CD14-positive monocyte (primary cell): ENCODE data around the gene DUS4L. TPM values are rescaled to one million over a fixed set of nuclear protein-coding genes. Genes with fewer than 3 reads are reported as not detected.

Experiments used
- DNase-seq, 3 donors: peaks; one replicate each; pipeline ENCODE4 v3.0.0-alpha.2; 2011 to 2022
- H2AFZ ChIP-seq: 2 replicates; pipeline ENCODE4 v1.6.0; 2012; ENCODE audit warnings: mild to moderate bottlenecking, low read depth, low read length, inconsistent platforms; ENCODE audit not compliant: insufficient read depth, poor library complexity, severe bottlenecking
- H3K27ac ChIP-seq, 2 donors: 1 replicate in 1 of 2; 2 replicates in 1 of 2; pipeline ENCODE4 v1.5.1; 2012 to 2013; ENCODE audit warnings: low read length in 2 of 2, control low read depth in 1 of 2, inconsistent platforms in 1 of 2, low read depth in 1 of 2, mild to moderate bottlenecking in 1 of 2
- H3K27me3 ChIP-seq, 2 donors: one replicate each; pipeline versions ENCODE4 v1.6.0 to v1.6.1; 2011 to 2013; ENCODE audit warnings: low read length in 2 of 2; ENCODE audit not compliant: control insufficient read depth in 2 of 2, insufficient read depth in 2 of 2
- H3K36me3 ChIP-seq, 2 donors: replicated peaks in 1 of 2; 1 replicate in 1 of 2; 2 replicates in 1 of 2; pipeline versions ENCODE4 v1.5.1 to v1.6.1; 2012 to 2013; ENCODE audit warnings: low read length in 2 of 2, control low read depth in 1 of 2, inconsistent platforms in 1 of 2, mild to moderate bottlenecking in 1 of 2; ENCODE audit not compliant: insufficient read depth in 2 of 2, control insufficient read depth in 1 of 2
- H3K4me1 ChIP-seq, 2 donors: 1 replicate in 1 of 2; 2 replicates in 1 of 2; pipeline versions ENCODE4 v1.5.1 to v1.6.1; 2012 to 2013; ENCODE audit warnings: low read length in 2 of 2, control low read depth in 1 of 2, inconsistent platforms in 1 of 2, mild to moderate bottlenecking in 1 of 2, moderate library complexity in 1 of 2; ENCODE audit not compliant: insufficient read depth in 2 of 2, control insufficient read depth in 1 of 2
- H3K4me2 ChIP-seq: replicated peaks from 2 replicates; pipeline ENCODE3; 2012; ENCODE audit warnings: low read length, moderate library complexity, mild to moderate bottlenecking; ENCODE audit not compliant: poor library complexity, severe bottlenecking; ENCODE audit errors: extremely low read depth
- H3K4me3 ChIP-seq, 3 experiments: fragments of 200-600 bp in 1 of 3; sonication (generic) in 1 of 3; replicated peaks in 1 of 3; 1 replicate in 2 of 3; 2 replicates in 1 of 3; pipeline ENCODE4 v1.5.1; 2011 to 2013; ENCODE audit warnings: low read length in 3 of 3, mild to moderate bottlenecking in 3 of 3, control low read depth in 2 of 3, low read depth in 2 of 3, inconsistent platforms in 1 of 3, moderate library complexity in 1 of 3
- H3K79me2 ChIP-seq: 2 replicates; pipeline ENCODE4 v1.6.0; 2012; ENCODE audit warnings: mild to moderate bottlenecking, control low read depth, inconsistent platforms, low read length, moderate library complexity; ENCODE audit not compliant: insufficient read depth
- H3K9ac ChIP-seq: 2 replicates; pipeline ENCODE4 v1.6.0; 2017; ENCODE audit warnings: low read length, mild to moderate bottlenecking; ENCODE audit not compliant: insufficient read depth, poor library complexity, severe bottlenecking
- H3K9me3 ChIP-seq, 2 donors: replicated peaks in 1 of 2; 1 replicate in 1 of 2; 2 replicates in 1 of 2; pipeline versions ENCODE4 v1.5.1 to v1.6.1; 2012 to 2013; ENCODE audit warnings: low read length in 2 of 2, control low read depth in 1 of 2; ENCODE audit not compliant: control insufficient read depth in 1 of 2, insufficient read depth in 1 of 2
- H4K20me1 ChIP-seq: 2 replicates; pipeline ENCODE4 v1.6.0; 2012; ENCODE audit warnings: mild to moderate bottlenecking, low read length, control low read depth, moderate library complexity; ENCODE audit not compliant: insufficient read depth
- H3K27ac Mint-ChIP-seq, 7 donors: one replicate each; pipeline ENCODE4 v1.8.0; 2020; ENCODE audit warnings: mild to moderate bottlenecking in 7 of 7, mixed read lengths in 7 of 7, moderate library complexity in 6 of 7, inconsistent platforms in 2 of 7
- H3K27me3 Mint-ChIP-seq, 3 donors: one replicate each; pipeline ENCODE4 v1.8.0; 2021 to 2022; ENCODE audit warnings: low read depth in 3 of 3, mild to moderate bottlenecking in 3 of 3, mixed read lengths in 3 of 3, moderate library complexity in 3 of 3, inconsistent platforms in 1 of 3
- H3K36me3 Mint-ChIP-seq, 2 donors: one replicate each; pipeline ENCODE4 v1.8.0; 2020; ENCODE audit warnings: mixed read lengths in 2 of 2, inconsistent platforms in 1 of 2, mild to moderate bottlenecking in 1 of 2
- H3K4me1 Mint-ChIP-seq: one replicate; pipeline ENCODE4 v1.8.0; 2020; ENCODE audit warnings: mild to moderate bottlenecking, mixed read lengths
- H3K4me3 Mint-ChIP-seq, 2 donors: one replicate each; pipeline ENCODE4 v1.8.0; 2020; ENCODE audit warnings: mild to moderate bottlenecking in 2 of 2, mixed read lengths in 2 of 2, moderate library complexity in 1 of 2
- H3K9me3 Mint-ChIP-seq, 7 donors: one replicate each; pipeline ENCODE4 v1.8.0; 2020 to 2022; ENCODE audit warnings: mixed read lengths in 7 of 7, mild to moderate bottlenecking in 6 of 7, moderate library complexity in 6 of 7, inconsistent platforms in 2 of 7
- WGBS: methylation state at CpG from one replicate; pipeline ENCODE4 v1.1.5; 2013; ENCODE audit warnings: missing lambda C conversion rate; ENCODE audit not compliant: insufficient coverage; 5-methylcytosine and 5-hydroxymethylcytosine counted together
- intact Hi-C, 2 donors: fragments of 100-400 bp; cut with micrococcal nuclease; formaldehyde crosslinking; loops; one replicate each; pipeline versions ENCODE4 v1.15.0 to v1.15.1; 2023
- polyA plus RNA-seq, 3 donors: library from polyadenylated mRNA; depleted of rRNA in 1 of 3; unstranded in 2 of 3; stranded (reverse) in 1 of 3; fragments of 300-500 nt in 2 of 3; fragments of >200 nt in 1 of 3; fragmentation: Illumina TruSeq in 2 of 3; gene quantifications; 1 replicate in 2 of 3; 2 replicates in 1 of 3; pipeline ENCODE4 v1.2.3, GENCODE V29; 2012 to 2021
- TF ChIP-seq, protein P1 (sequence below): fragments of 200-600 bp; IDR thresholded peaks from one replicate; pipeline ENCODE4 v1.8.0; 2022; ENCODE audit warnings: antibody characterized with exemption, mild to moderate bottlenecking

Gene DUS4L
- polyA plus RNA-seq, 3 donors, result 1.6 to 2.3 (median 1.7) TPM

DNA sequence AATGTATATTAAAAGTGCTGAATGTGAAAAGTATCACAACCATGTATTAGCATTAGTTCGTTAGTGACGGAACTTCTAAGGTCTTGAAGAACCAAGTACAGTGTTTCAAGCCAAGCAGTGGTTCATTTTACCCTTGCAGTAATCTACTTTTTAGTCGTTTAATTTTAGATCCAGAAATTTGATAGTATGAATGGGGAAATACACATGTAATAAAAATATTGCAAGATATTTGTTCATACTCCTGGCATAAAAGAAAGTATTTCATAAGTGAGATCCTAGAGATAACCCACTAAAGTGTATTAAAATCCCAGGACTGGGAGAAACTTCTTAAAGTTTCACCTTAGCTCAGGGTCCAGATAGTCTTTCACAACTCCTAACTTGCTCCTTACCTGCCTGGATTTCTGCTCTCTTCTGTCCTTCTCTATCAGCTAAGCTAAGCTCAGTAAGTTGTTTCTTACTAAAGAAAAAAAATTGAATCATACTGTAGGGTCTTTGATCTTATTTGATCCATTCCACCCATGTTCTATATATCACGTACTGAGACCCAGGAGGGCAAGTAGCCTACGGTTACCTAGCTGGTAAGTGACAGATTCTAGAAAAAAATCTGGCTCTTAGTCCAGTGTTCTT lies 17.7 kb downstream of the DUS4L start:
- peaks cover 9 to 15% of the 10 kb centered on the region in 2 donors for H3K4me1 ChIP-seq
- intact Hi-C loops, result no loop called here
- Mint-ChIP-seq H3K4me1 (peaks cover 19% of the 10 kb centered on the region), H3K36me3 (peaks cover 18 to 24% of the 10 kb centered on the region in 2 donors), H3K27ac (peak overlapping the region in 1 of 7 donors; percentile 33), H3K27me3 (peaks cover 0 to 2% (median 0%) of the 10 kb centered on the region in 3 donors), H3K4me3 (no peak overlapping the region), H3K9me3 (peaks cover 0 to 2% (median 0%) of the 10 kb centered on the region in 7 donors)
- no peak overlapping the region for H3K27ac ChIP-seq
- peaks cover 5% of the 10 kb centered on the region for H3K79me2 ChIP-seq
- no peak for DNase-seq
- no peak overlapping the region for H3K9ac ChIP-seq
- H2AFZ ChIP-seq, result no peak overlapping the region
- peaks cover 9 to 25% of the 10 kb centered on the region in 2 donors for H3K36me3 ChIP-seq
- no peaks in the 10 kb centered on the region for H4K20me1 ChIP-seq
- no peaks in the 10 kb centered on the region for H3K27me3 ChIP-seq
- no peak overlapping the region for H3K4me3 ChIP-seq
- WGBS, result no CpG with 5 or more reads among the region's 5 CpGs
- no peaks in the 10 kb centered on the region for H3K9me3 ChIP-seq
- TF ChIP-seq, protein P1, sequence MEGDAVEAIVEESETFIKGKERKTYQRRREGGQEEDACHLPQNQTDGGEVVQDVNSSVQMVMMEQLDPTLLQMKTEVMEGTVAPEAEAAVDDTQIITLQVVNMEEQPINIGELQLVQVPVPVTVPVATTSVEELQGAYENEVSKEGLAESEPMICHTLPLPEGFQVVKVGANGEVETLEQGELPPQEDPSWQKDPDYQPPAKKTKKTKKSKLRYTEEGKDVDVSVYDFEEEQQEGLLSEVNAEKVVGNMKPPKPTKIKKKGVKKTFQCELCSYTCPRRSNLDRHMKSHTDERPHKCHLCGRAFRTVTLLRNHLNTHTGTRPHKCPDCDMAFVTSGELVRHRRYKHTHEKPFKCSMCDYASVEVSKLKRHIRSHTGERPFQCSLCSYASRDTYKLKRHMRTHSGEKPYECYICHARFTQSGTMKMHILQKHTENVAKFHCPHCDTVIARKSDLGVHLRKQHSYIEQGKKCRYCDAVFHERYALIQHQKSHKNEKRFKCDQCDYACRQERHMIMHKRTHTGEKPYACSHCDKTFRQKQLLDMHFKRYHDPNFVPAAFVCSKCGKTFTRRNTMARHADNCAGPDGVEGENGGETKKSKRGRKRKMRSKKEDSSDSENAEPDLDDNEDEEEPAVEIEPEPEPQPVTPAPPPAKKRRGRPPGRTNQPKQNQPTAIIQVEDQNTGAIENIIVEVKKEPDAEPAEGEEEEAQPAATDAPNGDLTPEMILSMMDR, result no peak
- no peak overlapping the region for H3K4me2 ChIP-seq

DNA sequence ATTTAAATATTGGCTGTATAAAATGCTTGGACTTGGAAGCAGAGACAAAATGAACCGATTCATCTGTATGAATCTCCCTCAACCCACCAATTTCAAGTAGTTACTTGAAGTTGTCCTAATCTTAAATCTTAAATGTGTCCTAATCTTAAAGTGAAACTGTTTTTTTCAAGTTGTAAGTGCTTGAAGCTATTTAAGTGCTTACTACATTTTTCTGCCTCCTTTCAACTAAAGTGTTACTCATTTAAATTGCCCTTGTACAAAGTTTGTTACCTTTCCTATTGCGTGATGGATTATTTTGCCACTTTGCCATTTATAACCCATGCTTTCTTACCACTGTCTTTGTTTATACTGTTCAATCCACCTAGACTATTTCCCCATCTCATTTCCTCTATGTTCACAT lies 19.1 kb downstream of the DUS4L start:
- H3K4me1 Mint-ChIP-seq, result peaks cover 19% of the 10 kb centered on the region
- no peak for DNase-seq

More for the DNA sequence above, 19.1 kb downstream of the DUS4L start:
- no peak overlapping the region for H3K4me3 Mint-ChIP-seq
- H3K36me3 Mint-ChIP-seq, result peaks cover 22 to 26% of the 10 kb centered on the region in 2 donors
- Histone ChIP-seq H3K27ac (no peak overlapping the region), H3K4me1 (peaks cover 9 to 15% of the 10 kb centered on the region in 2 donors), H3K9ac (no peak overlapping the region), H4K20me1 (no peaks in the 10 kb centered on the region), H3K36me3 (peaks cover 12 to 28% of the 10 kb centered on the region in 2 donors), H3K79me2 (peaks cover 5% of the 10 kb centered on the region), H3K27me3 (no peaks in the 10 kb centered on the region), H3K4me3 (no peak overlapping the region), H2AFZ (no peak overlapping the region), H3K4me2 (no peak overlapping the region), H3K9me3 (no peaks in the 10 kb centered on the region)
- intact Hi-C loops, result no loop called here
- peaks cover 0 to 2% (median 0%) of the 10 kb centered on the region in 3 donors for H3K27me3 Mint-ChIP-seq
- TF ChIP-seq, protein P1, result no peak
- no CpG with 5 or more reads among the region's 2 CpGs for WGBS
- H3K9me3 Mint-ChIP-seq, result peaks cover 0 to 2% (median 0%) of the 10 kb centered on the region in 7 donors
- H3K27ac Mint-ChIP-seq, result no peak overlapping the region
